ENCODE measurements around the gene KCNMB2.

The KCNMB2 gene

DNA sequence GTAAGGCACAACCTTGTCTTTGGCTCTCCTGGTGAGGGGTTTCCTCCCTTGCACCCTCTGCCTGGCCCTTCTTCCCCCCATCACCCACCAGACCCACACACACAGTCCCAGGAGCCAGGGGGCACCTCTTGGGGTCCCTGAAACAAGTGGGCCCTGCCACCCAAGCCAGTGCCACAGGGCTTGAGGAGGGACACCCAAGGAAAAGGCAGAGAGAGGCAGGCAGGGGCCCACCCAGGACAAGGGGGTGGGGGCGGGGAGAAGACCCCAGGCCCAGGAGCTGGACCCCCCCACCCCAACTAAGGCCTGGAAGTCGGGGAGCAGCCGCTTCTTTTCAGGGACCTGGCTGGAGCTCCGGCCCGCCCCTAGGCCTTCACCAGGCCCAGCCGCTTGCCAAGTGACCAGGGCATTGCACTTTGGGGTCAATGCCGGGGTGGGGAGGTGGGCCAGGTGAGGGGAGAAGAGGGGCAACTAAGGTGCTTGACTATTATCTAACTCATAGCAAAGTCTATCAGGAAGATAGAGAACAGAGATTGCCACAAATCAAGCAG lies 88.9 kb downstream of the KCNMB2 start:
- no peak for DNase-seq (ENCODE audit: insufficient read length, low spot score)
- TF ChIP-seq, protein P1, sequence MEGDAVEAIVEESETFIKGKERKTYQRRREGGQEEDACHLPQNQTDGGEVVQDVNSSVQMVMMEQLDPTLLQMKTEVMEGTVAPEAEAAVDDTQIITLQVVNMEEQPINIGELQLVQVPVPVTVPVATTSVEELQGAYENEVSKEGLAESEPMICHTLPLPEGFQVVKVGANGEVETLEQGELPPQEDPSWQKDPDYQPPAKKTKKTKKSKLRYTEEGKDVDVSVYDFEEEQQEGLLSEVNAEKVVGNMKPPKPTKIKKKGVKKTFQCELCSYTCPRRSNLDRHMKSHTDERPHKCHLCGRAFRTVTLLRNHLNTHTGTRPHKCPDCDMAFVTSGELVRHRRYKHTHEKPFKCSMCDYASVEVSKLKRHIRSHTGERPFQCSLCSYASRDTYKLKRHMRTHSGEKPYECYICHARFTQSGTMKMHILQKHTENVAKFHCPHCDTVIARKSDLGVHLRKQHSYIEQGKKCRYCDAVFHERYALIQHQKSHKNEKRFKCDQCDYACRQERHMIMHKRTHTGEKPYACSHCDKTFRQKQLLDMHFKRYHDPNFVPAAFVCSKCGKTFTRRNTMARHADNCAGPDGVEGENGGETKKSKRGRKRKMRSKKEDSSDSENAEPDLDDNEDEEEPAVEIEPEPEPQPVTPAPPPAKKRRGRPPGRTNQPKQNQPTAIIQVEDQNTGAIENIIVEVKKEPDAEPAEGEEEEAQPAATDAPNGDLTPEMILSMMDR (IDR thresholded peaks at IDR 0.05; ENCODE audit: insufficient read depth, missing control alignments), result no peak
- no peak for FAIRE-seq

DNA sequence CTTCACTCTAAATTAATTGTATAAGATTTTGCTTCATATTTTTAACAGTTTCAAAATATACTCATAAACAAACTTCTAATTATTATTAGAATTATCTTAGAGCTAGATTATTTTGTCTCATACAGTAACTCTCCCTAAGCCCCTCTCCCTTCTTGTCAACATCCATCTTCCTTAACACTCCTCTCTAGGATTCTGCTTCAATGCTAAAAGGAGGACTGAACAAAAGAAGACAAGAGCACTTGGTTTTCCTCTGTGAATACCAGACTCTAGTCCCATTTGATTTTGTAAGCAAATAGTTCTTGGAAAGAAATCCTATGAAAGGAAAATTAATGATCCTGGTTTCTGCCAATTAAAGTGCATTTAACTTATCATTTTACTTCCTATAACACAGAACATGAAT lies 91.8 kb downstream of the KCNMB2 start:
- DNase-seq (ENCODE audit: insufficient read length, low spot score) (no peak), FAIRE-seq (no peak)
- TF ChIP-seq, protein P1 (IDR thresholded peaks at IDR 0.05; ENCODE audit: insufficient read depth, missing control alignments), result no peak

DNA sequence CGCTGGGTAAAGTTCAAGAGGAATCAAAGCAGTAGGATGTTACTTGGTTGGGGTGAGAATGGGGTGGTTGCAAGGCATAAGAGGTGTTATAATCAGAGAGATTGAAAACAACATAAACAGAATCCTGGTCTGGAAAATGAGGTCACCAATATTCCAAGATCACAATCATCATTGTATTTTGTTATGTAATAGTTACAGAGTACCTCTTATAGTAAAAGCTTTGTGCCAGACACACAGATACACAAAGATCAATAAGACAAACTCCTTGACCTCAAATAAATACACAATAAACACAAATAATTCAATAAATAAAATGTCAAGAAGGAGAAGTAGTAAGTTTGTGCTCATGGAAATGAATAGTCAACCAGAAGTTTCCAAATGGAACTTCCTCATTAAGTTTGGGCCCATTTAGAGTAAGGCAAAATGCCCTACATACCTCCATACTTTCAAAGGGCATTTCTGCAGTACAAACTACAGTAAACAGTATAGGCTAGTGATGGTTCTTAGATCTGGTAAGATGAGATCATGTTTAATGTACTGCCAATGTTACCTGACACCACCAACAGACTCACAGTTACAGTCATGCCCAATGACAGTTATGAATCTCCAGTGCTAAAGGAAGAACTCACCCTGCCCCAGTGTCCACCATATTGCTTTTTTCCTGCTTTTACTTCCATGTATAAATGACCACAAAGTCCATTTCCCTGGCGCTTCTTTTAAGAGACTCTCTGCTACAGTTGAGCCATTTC lies 93.4 kb downstream of the KCNMB2 start:
- FAIRE-seq (no peak), DNase-seq (ENCODE audit: insufficient read length, low spot score) (no peak)
- TF ChIP-seq, protein P1 (IDR thresholded peaks at IDR 0.05; ENCODE audit: insufficient read depth, missing control alignments), result no peak

DNA sequence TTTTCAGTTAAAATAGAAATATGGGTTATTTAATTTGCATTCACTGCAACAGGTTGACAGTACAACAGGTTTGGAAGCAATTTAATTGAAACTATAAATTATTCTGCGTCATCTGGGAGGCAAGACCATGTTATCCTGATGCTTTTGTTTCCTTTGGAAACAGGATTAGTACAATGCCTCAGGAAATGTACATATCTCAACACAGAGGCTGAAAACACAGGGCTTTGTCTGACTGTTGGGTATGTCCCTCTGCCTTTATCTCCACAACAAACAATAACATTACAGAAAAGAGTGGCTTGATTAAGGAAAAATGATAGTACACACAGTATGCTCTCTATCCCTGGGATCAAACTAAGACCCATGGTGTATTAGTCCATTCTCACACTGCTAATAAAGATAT lies 95.7 kb downstream of the KCNMB2 start:
- FAIRE-seq, result no peak

DNA sequence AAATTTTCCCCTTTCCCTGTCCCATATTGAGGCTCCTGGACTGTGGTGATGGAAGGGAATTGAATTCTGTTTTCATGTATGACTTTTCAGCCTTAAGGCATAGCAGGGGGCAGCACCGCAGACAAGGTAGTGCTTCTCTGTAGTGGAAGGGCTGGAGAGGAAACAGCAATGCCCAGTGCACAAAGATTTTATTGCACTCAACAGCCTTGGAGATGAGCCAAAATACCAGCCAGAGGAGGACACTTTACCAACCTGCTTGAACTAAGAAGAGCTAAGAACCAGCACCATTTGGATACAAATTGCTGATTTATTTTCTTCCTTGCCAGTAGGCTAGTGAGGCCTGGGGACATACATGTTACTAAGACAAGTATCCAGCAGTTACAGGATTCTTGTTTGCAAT lies 98.7 kb downstream of the KCNMB2 start:
- TF ChIP-seq, protein P1 (IDR thresholded peaks at IDR 0.05; ENCODE audit: insufficient read depth, missing control alignments), result no peak
- no peak for FAIRE-seq

More for the DNA sequence above, 95.7 kb downstream of the KCNMB2 start:
- DNase-seq (ENCODE audit: insufficient read length, low spot score), result no peak
- TF ChIP-seq, protein P1 (IDR thresholded peaks at IDR 0.05; ENCODE audit: insufficient read depth, missing control alignments), result no peak

DNA sequence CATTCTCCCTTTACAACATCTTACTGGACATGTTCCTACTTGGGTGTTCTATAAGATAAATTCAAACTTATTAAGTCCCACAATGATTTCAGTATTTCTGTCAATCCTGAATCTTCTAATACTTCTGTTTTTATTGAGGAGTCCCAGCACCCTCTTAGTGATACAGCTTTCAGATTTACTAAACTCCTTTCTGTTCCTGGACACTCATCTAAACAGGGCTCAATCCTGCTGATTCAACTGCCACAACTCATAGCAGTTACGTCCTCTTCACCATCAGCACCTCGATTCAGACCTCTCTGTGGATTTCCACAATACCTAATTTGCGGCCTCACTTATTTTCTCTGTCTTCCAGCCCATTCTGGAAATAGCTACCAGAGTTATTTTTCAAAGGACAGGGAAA lies 101.6 kb downstream of the KCNMB2 start:
- TF ChIP-seq, protein P1 (IDR thresholded peaks at IDR 0.05; ENCODE audit: insufficient read depth, missing control alignments), result no peak
- FAIRE-seq, result no peak
- no peak for DNase-seq (ENCODE audit: insufficient read length, low spot score)

More for the DNA sequence above, 98.7 kb downstream of the KCNMB2 start:
- DNase-seq (ENCODE audit: insufficient read length, low spot score), result no peak

DNA sequence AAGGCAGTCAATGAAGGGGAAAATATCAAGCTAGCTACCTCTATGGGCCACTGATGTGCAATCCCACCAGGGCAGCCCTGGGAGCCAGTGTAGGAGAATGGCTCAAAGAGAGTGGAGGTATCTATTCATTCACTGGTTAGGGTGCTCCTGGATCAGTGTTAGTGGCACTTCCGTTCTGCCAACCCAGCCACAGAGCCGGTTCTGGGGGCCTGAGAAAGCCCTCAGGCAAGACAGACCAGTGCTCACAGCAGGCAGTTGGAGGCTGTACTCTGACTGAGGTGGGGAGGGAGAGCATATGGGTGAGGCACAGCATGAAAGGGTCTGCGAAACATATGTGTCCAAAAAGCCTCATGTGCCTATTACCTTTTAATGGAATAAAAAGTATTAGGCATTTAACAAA lies 109.3 kb downstream of the KCNMB2 start:
- FAIRE-seq, result no peak

More for the DNA sequence above, 109.3 kb downstream of the KCNMB2 start:
- DNase-seq (ENCODE audit: insufficient read length, low spot score), result no peak
- TF ChIP-seq, protein P1 (IDR thresholded peaks at IDR 0.05; ENCODE audit: insufficient read depth, missing control alignments), result no peak

Data from D721Med (cell line).